ENCODE data around the gene CIB4. TPM values are rescaled to one million over a fixed set of nuclear protein-coding genes. Genes with fewer than 3 reads are reported as not detected.

The CIB4 gene
- polyA plus RNA-seq, 3 donors, result 0.40 to 0.92 (median 0.50) TPM

DNA sequence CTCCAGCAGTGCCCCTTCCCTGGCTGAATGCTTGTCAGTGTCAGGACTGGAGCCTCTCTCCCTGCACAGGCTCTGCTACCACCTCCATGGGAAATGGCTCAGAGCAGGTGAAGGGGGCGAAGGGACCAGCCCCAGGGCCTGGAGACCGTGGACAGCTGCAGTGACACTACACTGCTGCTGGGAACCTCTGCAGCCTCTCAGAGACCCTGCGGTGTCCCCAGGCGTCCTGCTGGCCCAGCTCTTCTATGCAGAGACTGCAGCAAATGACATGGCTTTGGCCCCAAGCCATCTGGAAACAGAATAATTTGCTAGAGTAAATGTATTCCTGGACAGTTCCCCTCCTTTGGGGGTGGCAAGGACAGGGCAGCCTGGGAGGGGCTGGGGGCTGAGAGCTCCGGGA, 53.2 kb downstream of the CIB4 start:
- DNase-seq (ENCODE audit: low read depth in 3 of 3, low spot score in 2 of 3), result no peak

DNA sequence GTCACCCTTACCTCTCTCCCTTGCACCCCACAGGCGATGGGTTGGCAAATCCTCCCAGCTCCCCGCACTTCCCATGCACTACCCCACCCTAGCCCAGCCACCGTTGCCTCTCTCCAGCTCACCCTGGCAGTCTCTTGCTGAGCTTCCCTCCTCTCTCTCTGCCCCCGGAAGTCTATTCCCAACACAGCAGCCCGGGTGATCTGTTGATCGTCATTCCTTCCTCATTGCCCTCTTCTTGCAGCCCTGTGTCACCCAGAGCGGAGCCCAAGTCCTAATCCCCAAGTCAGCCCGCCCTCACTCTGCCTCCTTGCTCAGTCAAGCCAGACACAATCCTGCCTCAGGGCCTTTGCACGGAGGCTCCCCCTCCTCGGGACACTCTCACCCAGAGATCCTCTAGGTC, 55.2 kb downstream of the CIB4 start:
- DNase-seq (ENCODE audit: low read depth in 3 of 3, low spot score in 2 of 3), result no peak

DNA sequence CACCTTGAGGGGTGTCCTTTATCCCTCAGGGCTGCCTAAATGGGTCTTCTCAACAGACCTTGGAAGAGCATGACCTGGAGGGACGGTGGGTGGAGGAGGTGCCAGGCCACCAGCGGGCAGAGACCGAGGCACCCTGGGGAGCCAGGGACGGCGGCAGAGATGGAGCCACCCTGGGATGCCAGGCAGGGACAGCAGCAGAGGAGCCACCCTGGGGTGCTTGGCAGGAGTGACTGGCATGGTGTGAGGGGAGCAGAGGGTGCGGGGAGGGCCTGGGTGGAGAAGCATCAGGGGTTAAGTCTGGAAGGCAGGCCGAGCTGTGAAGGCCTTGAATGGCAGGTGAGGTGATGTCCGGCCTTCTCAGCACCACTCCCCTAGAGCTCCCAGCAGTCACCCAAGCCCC, 56.1 kb downstream of the CIB4 start:
- no peak for DNase-seq (ENCODE audit: low read depth in 3 of 3, low spot score in 2 of 3)

DNA sequence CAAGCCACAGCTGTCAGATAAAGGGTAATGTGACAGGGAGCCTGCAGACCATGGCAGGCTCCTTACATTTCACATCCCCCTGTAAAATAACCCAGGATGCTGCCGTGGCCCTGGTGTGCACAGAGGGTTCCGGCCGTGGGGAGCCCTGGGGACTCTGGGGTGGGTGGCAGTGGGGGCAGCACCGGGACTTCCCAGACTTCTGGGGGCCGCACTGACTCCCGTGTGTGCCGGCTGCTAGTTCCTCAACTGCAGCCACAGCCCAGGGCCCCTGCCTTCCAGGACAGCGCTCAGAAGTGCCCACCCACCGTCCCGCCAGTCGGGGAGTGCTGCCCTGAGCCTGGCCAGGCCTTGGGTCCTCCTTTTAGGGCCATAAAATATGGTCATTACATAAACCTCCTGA, 56.5 kb downstream of the CIB4 start:
- no peak for DNase-seq (ENCODE audit: low read depth in 3 of 3, low spot score in 2 of 3)

DNA sequence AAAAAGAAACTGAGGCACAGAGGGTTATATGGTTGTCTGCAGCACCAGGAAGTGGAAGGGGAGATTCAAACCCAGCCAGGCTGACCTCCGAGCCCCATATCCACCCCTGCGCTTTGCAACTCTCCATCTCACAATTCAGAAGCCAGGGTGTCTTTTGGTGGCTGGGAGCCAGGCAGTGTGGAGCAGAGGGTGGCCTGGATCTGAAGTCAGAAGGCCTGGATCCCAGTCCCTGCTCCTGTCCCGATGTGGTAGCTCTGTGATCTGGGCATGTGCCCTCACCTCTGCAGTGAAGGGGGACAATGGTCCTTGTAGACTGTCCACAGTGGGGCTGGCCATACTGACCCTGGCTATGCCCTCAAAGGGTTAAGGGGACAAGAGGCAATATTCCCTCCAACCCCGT, 57.0 kb downstream of the CIB4 start:
- DNase-seq (ENCODE audit: low read depth in 3 of 3, low spot score in 2 of 3), result no peak

DNA sequence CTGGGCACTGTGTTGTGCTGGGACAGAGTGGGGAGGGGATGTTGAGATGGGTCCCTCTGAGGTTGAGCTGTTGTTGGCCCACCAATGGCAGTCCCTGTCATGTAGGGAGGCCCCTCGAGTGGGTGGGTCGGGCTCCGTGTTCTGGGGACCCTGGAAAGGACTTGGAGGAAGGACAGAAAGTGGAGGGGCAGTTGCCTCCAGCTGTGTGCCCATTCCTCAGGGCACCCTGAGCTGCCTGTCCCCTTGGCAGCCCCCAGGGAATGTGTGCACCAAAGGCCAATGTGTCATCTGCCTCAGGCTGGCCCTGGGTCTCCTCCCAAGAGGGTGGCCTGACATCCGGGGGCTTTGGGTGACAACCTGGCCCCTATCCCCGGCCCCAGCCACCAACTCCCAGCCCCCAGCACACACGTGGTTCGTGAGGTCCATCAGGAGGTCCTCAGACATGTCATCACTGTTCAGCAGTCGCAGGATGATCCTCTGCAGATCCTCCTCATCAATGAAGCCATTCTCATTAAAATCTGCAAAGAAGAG, 57.7 kb downstream of the CIB4 start:
- DNase-seq (ENCODE audit: low read depth in 3 of 3, low spot score in 2 of 3), result no peak

DNA sequence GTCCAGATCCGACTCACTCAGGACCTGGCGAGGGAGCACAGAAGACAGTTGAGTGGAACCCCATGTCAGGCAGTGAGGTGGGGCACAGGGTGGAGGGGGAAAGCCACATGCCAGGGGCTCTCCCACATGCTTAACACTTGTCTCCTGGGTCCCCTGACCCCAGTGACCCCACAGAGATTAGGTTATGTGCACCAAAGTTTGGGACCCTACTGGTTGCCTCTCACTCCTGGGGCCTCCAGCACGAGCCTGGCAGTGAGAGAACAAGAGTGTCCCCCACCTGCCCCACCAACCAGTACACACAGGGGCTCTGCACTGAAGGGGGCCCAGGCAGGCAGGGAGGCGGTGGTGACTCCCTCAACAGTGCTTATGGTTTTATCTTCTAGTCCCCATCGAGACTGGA, 58.3 kb downstream of the CIB4 start:
- DNase-seq (ENCODE audit: low read depth in 3 of 3, low spot score in 2 of 3), result no peak

DNA sequence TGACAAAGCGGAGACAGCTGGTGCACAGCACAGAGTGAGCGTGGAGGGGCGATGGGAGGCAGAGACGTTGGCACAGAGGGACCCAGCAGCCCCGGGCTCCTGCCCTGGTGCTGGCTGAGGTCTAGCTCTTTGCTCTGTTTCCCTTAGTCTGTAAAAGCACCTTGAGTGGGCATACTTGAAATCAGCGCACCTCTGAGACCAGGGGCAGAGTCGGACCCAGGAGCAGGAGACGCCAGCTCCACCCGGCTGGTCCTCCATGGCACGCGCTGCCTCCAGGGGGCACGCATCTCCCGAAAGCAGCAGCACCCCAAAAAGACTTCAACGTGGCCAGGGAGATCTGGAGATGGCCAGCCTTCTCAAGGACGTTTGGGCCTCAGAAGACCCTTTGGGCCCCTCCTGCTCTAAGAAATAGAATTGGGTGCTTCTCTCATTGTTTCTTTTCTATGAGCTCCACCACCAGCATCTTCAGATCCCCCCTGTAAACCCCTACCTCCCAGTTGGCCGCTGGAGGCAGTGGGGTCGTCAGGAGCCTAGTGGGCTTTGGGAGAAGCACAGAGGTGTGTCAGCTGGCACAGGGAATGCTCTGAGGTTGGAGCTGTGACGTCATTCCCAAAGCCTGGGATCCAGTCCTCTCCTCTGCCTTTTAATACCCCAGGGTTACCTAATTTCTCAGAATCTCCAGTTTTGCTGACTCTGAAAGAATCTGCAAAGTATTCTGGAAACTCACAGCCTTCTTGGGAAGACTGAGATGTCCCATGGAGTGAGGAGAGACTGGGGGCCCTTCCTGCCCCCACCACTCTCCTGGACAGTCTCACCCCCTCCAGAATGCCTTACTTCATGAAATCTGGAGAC, 58.9 kb downstream of the CIB4 start:
- no peak for DNase-seq (ENCODE audit: low read depth in 3 of 3, low spot score in 2 of 3)

DNA sequence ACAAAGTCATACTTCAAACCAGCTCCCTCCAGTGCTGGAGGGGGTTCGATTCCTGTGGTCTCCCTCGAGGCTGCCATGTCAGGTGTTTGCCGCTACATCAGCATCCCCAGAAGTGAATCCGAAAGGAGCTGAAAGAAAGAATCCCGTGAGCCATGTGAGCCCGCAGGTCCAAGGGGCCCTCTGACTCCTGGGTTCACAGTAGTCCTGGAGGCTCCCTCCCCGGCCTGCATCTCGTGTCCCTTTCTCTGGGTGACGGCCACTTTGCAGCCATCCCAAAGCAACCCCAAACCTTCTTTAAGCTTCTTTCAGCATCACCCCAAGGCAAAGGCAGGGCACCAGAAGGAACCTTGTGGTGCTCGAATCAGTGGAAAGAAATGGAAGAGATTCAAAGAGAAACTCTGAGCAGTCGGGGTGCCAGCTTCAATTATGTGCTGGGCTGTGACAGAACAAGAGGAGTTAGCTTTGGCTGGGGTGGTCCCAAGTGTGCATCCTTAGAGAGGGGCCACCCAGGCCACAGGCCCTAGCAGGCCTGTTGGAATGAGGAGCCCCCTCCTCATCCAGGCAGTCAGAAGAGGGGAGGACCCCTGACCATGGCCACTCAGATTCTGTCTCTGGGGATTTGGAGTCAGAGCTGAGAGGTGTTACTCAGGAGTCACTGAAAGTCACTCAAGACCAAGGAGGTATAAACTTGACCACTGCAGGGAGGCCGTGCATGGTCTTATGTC, 59.7 kb downstream of the CIB4 start:
- DNase-seq (ENCODE audit: low read depth in 3 of 3, low spot score in 2 of 3), result no peak

DNA sequence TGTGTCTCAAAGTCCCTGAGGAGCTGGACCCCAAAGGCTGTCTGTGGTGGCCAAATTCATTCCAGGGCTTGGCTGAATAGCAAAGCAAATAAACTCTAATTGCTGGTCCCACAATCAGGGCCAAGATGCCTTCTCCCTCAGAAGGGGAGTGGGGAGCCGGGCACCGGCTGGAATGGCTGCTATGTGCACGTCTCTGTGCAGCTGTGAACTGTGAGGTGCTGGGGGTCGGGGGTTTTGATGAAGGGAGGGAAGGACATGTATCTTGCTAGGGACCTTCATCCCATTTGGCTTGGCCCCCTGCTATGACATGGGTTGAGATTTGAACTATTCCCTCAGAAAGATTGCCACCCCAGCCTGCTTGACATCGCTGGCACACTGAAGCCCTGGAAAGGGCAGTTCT, 60.4 kb downstream of the CIB4 start:
- DNase-seq (ENCODE audit: low read depth in 3 of 3, low spot score in 2 of 3), result no peak

DNA sequence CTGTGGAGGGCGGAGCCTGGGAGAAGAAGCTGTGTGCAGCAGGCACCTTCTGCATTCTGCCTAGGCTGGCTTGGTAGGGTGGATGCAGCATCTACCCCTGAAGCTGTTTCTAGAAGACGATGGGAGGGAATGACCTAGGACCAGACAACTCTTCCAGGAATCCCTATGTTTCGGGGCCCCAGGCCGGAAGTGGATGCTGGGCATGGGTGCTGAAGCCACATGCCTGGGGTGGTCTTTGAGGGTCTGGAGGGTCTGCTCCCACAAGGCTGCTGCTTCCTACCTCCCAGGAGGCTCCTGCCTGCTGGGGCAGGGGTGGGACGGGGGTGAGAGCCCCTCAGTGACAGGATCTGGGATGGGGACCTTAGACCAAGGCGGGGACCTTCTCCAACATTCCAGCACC, 61.0 kb downstream of the CIB4 start:
- DNase-seq (ENCODE audit: low read depth in 3 of 3, low spot score in 2 of 3), result no peak

DNA sequence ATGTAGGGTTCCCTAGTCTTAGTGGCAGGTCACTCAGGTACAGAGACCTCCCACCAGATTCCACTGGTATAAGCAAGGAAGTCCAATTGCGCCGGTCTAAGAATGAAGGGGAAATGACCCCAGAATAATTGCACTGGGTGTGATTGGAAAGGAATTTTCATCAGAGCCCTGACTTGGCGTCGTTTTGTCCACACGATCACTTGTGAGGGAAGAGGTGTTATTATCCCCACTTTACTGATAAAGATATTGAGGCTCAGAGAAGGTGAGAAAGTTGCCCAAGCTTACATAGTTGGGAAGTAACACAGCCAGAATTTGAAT, 61.5 kb downstream of the CIB4 start:
- DNase-seq (ENCODE audit: low read depth in 3 of 3, low spot score in 2 of 3), result no peak

DNA sequence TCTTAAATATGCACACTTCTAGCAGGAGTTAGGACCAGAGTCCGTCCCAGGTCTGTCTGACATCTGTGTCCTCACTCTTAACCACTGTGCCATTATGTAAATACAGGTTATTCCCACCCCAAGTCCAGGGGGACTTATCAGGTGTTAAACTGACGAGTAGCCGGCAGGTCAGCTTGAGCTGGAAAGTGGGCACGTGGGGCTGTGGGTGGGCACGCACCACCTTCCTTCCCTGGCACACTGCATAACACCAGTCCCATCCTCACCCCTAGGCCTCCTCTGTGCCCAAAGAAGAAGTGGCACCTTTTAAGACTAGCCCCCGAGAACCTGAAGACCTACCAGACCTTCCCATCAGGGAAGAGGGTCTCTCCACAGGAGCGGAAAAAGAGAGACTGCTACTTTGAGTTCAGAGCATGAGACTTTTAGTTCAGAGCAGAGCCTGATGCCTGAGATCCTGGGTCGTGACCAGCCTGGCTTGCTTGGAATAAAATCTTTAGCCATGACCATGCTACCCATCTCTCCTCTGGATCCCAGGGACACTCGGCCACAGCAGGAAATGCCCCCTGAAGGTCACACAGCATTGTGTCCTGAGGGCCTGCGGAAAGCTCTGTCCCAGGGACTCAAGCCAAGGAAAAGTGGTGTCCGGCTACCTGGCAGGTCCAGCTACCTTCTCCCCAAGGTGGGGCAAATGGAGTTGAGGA, 62.0 kb downstream of the CIB4 start:
- DNase-seq (ENCODE audit: low read depth in 3 of 3, low spot score in 2 of 3), result no peak

DNA sequence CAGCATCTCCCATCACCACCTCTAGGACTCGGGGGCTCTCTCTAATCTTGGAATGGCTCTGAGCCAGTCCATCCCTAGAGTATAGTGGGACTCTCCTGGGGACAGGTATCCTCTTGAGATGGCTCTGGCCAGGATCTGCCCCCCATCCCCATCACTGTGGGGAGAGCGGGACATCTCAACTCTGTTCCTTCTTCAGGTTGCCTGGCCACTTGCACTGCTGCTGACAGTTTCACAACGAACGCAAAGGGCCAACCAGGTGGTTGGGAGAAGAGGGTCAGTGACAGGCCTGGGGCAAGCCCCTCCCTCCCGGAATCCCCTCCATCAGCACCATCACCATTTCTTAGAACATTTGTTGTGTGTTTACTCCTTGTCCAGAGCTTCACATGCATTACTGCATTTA, 62.6 kb downstream of the CIB4 start:
- no peak for DNase-seq (ENCODE audit: low read depth in 3 of 3, low spot score in 2 of 3)

DNA sequence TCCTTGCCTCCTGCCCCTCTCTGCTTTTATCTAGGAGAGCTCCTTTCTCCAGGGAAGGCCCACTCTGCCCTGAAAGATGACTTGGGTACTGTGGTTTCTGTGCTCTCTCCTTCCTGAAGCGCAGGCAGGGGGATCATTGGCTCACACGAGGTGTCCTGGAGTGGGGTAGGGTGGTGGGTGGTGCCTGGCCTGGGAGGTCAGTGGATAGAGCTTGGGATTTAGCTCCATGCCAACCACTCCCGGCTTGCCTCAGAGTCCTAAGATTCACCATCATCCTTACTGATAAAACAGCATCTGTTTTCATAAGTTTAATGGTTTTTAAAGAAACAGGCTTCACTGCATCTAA, 63.1 kb downstream of the CIB4 start:
- no peak for DNase-seq (ENCODE audit: low read depth in 3 of 3, low spot score in 2 of 3)

DNA sequence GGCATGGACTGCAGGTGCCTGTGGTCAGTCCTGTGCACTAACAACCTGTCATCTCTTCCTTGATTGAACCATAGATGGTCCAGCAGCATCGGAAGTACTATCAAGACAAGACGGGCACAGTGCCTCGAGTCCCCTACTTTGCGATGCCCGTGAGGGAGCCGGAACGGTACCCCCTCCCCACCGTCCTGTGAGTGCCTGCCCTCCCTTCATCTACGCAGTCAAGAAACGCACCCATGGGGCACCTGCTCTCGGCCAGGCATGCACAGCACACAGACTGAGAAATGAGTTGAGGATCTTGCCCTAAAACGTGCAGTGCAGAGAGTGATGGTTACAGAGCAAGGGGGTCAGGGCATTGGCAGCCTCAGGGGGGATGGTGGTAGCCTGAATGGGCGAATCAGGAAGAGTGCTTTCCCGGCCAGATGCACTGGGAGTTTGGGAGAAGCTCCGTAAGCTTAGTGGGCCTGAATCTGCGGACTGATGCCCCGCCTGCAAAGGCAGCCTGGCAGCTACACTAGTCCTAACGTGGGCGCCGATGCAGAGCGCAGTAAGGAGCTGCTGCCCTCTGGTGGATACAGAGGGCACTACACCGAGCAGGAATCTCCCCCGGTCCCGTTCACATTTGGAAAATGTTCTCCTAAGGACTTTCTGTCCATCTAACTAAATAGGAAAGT, 63.6 kb downstream of the CIB4 start:
- peak in 1 of 3 donors; percentile 36 for DNase-seq (ENCODE audit: low read depth in 3 of 3, low spot score in 2 of 3)

DNA sequence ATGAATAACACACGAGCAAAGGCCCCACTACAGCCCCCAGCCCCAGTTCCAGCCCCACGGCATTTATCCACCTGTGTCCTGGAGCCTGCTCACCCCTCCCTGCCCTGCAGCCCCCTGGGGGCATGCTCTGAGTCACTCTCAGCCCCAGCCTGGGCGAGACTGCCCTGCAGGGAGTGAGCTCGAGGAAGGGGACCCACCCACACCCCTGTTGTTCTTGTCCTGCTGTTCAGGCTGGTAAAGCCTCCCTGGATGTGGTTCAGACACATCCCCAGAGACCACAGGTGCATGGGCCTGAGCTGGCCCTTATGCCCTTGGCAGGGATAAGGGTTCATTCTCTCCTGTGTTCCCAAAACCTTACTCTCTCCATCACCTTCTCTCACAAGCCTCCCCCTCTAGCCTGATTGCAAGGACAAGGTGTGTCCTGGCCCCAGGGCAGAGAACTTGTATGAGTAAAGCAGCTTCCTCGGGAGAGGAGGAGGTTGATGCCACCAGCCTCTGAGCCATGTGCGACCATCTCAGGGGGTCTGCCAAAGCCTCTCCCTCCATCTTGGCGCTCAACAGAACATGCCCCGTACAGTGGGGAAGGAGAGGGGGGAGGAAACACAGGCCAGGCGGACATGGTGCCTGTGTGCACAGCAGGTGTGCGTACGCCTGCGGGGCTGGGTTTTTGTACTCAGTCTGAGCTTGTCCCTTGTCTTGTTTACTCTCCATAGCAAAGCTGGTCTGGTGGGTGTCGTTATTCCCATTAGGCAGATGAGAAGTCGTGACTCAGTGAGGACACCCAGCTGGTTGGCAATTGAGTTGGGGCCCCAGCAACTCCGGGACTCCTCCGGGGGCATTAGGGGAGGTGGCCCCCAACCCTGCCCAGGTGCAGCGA, 64.4 kb downstream of the CIB4 start:
- DNase-seq (ENCODE audit: low read depth in 3 of 3, low spot score in 2 of 3), result no peak

DNA sequence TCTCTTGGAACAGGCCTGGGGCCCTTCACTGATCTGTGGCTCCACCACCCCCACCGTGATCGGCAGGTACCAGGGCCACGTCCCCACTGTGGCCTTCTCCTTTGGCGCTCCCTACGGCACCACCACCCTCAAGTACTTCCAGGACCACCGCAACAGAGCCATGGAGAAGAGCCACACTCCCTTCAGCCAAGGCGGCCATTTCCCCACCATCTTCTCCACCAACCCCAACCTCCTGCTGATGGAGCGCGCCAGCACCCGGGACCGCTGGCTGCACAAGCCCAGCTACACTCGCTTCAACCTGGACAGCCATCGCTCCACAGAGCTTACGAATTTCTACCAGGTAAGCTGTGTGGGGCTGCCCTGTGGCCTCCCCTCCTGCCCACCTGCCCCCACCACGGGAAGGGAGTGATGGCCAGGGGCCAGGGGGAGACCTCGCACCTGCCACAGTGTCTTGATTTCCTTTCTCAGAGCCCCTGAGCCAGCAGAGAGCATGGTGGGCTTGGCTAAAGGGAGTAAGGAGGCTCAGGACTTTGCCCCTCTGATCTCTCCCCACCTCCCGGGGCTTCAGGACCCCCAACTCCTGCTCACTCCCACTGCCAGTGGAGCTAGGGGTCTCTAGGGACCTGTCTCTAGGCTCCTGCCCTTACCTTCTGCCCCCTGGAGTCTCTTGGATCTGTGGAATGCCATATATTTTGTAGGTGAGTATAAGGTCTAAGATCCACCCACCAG, 65.2 kb downstream of the CIB4 start:
- no peak for DNase-seq (ENCODE audit: low read depth in 3 of 3, low spot score in 2 of 3)

DNA sequence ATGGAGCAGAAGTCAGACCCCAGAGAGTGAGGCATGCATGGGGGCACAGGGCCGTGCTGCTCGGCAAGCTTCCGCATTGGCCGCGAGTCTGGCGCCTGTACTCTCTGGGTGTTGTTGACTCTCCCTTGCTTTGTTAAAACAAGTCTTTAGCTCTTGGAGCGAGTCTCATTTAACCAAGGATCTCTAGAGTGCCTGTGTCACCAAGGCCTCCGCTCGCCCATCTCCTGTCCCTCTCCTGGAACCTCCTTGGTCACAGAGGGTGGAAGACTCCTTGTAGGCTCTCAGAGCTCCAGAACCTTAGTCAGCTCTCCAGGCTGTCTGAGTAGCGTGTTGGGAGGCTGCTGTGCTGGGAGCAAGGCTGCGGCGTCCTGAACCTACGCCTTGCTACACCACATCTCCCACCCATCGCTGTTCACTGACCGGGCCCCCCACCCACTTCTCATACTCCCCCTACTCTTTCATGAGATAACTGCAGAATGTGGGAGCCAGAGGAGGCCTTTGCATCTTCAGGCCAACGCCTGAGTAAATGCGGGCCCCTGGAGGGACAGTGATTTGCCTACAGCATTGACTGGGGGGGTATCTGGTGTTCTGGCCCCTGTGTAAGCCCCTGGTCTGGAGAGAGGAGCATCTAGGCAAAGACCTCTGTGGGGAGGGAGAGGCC, 66.1 kb downstream of the CIB4 start:
- no peak for DNase-seq (ENCODE audit: low read depth in 3 of 3, low spot score in 2 of 3)
